Heart left ventricle (tissue), 16 donors: ENCODE measurements around the gene ARHGAP12. TPM values are rescaled to one million over a fixed set of nuclear protein-coding genes. Genes with fewer than 3 reads are reported as not detected.
A peak's percentile ranks its signal among the peaks of the same experiment; 100 is the strongest.

Experiments used
- ATAC-seq, 4 donors: fragments of 200-7000 bp; cut with Tn5 transposase; one replicate each; pipeline ENCODE4 v1.9.1; 2020 to 2022; ENCODE audit warnings: moderate library complexity in 4 of 4, mild to moderate bottlenecking in 3 of 4, moderate number of reproducible peaks in 1 of 4
- DNase-seq, 5 donors: peaks; one replicate each; pipeline ENCODE4 v3.0.0-alpha.2; 2020
- H3K27ac ChIP-seq, 12 donors: fragments of 200-600 bp; sonication (generic) in 4 of 12; one replicate each; pipeline versions ENCODE4 v1.5.0 to v1.8.0; 2016 to 2022; ENCODE audit warnings: mild to moderate bottlenecking in 2 of 12
- H3K27me3 ChIP-seq, 9 donors: fragments of 200-600 bp; sonication (generic) in 2 of 9; one replicate each; pipeline versions ENCODE4 v1.5.1 to v1.8.0; 2016 to 2022; ENCODE audit warnings: mild to moderate bottlenecking in 3 of 9
- H3K36me3 ChIP-seq, 9 donors: fragments of 200-600 bp; sonication (generic) in 2 of 9; one replicate each; pipeline versions ENCODE4 v1.5.0 to v1.8.0; 2018 to 2022; ENCODE audit warnings: mild to moderate bottlenecking in 2 of 9
- H3K4me1 ChIP-seq, 12 donors: fragments of 200-600 bp; sonication (generic) in 4 of 12; one replicate each; pipeline versions ENCODE4 v1.5.0 to v1.8.0; 2016 to 2022; ENCODE audit warnings: mild to moderate bottlenecking in 3 of 12
- H3K4me3 ChIP-seq, 12 donors: fragments of 200-600 bp; sonication (generic) in 4 of 12; one replicate each; pipeline versions ENCODE4 v1.5.0 to v1.8.0; 2017 to 2022; ENCODE audit warnings: mild to moderate bottlenecking in 9 of 12, moderate library complexity in 4 of 12
- H3K9me3 ChIP-seq, 12 donors: fragments of 200-600 bp; sonication (generic) in 4 of 12; one replicate each; pipeline versions ENCODE4 v1.5.0 to v1.8.0; 2016 to 2022; ENCODE audit warnings: mild to moderate bottlenecking in 1 of 12
- CTCF ChIP-seq, 12 donors: fragments of 200-600 bp; sonication (generic) in 4 of 12; IDR thresholded peaks; one replicate each; pipeline versions ENCODE4 v1.5.0 to v1.8.0; 2018 to 2022; ENCODE audit warnings: antibody characterized with exemption in 12 of 12, mild to moderate bottlenecking in 5 of 12
- POLR2A ChIP-seq, 2 donors: fragments of 450-650 bp; IDR thresholded peaks; one replicate each; pipeline ENCODE4 v1.6.1; 2017; ENCODE audit warnings: antibody characterized with exemption in 2 of 2, mild to moderate bottlenecking in 2 of 2, moderate library complexity in 2 of 2
- WGBS, 4 donors: extraction: QIAGEN DNeasy Blood & Tissue Kit in 2 of 4; methylation state at CpG; one replicate each; pipeline versions ENCODE4 v1.1.5 to v1.1.7; 2013 to 2018; 5-methylcytosine and 5-hydroxymethylcytosine counted together
- intact Hi-C, 10 donors: fragments of 100-400 bp; cut with DNase I; formaldehyde crosslinking; loops; one replicate each; pipeline versions ENCODE4 v1.11.1 to v1.14.2; 2022
- long read RNA-seq, 3 donors: library from polyadenylated mRNA; unstranded; transcript quantifications; one replicate each; pipeline ENCODE4 v2.0.0, GENCODE V29; 2020 to 2021
- polyA plus RNA-seq, 2 donors: library from polyadenylated mRNA; stranded (reverse); fragments of 200-250 nt; gene quantifications; one replicate each; pipeline ENCODE4 v1.2.3, GENCODE V29; 2013
- total RNA-seq, 9 donors: library from RNA; depleted of rRNA in 2 of 9; stranded (reverse); fragments of >200 nt in 2 of 9; fragmentation: NEBNext Ultra II Directional in 3 of 9; extraction: Animal tissue kit (Norgen Biotek cat#: 25700) in 3 of 9; gene quantifications; one replicate each; pipeline versions ENCODE4 v1.1.0 to v1.2.4, GENCODE V29; 2016 to 2023
- donor health status: ischemic (EF 13 %, LVEDD 7.1; RV severe dilation, severe dysfunction).
- donor health status: healthy with polysubstance abuse.
- donor health status: DM: no; HTN: yes; CAD: no.
- donor health status: DM: no; HTN: no; CAD: no.
- donor health status: ischemic (EF 25% LVEDD 6.9; RV normal size, moderate dysfunction).
- donor health status: ischemic (EF 25% LVEDD 5.7; RV mildly dilated, moderate dysfunction).
- donor health status: healthy.
- donor health status: DM: yes; HTN: yes; CAD: no.
- donor health status: ischemic (EF 35%, LVEDD 5.7; RV mildly dilated, moderate dysfunction).
- donor health status: nonischemic (EF 11% LVEDD 7.7; RV severe dilation, severe dysfunction).
- donor health status: DM: yes; HTN: yes; CAD: no.
- donor health status: PGD.
- donor health status: ischemic (EF 29% LVEDD 5.4; RV normal size, mild dysfunction).
- donor health status: nonischemic (EF 23%, LVEDD 6.1; RV moderate dilation, normal function).

The ARHGAP12 gene
- 10 to 100 TPM; 17.6 to 27.6 (median 21.2) TPM for total RNA-seq
- 10 to 100 TPM; 11.5 to 18.7 TPM for polyA plus RNA-seq
- long read RNA-seq, donor 1, full-length matches to known transcripts, result 5 of 15 reads
- long read RNA-seq, donor 1, partial matches to known transcripts, result 5 of 15 reads
- long read RNA-seq, donor 1, other reads (novel, unspliced or antisense), result 5 of 15 reads
- long read RNA-seq, donor 2, full-length matches to known transcripts, result 6 of 20 reads
- long read RNA-seq, donor 2, partial matches to known transcripts, result 13 of 20 reads
- long read RNA-seq, donor 2, other reads (novel, unspliced or antisense), result 1 of 20 reads
- long read RNA-seq, donor 3, full-length matches to known transcripts, result 1 of 8 reads
- long read RNA-seq, donor 3, partial matches to known transcripts, result 4 of 8 reads
- long read RNA-seq, donor 3, other reads (novel, unspliced or antisense), result 3 of 8 reads

- Histone ChIP-seq H3K4me1 (peaks cover 0 to 49% (median 28%) of the 10 kb centered on the region in 12 donors), H3K4me3 (peak within 1 kb of the TSS; percentile 66 to 97 (median 90)), H3K27ac (peak within 1 kb of the TSS; percentile 72 to 99 (median 96)), H3K9me3 (peaks cover 0 to under 1% (median 0%) of the 10 kb centered on the region in 12 donors), H3K27me3 (no peaks in the 10 kb centered on the region), H3K36me3 (no peaks in the 10 kb centered on the region)
- peak; percentile 88 to 97 (median 96) for ATAC-seq
- WGBS, 4 donors, result 0 to 1% (median 0%) methylated on average over 13 to 92 of the region's 92 CpGs
- DNase-seq, result peak; percentile 92 to 96 (median 93)
- TF ChIP-seq CTCF (IDR thresholded peaks at IDR 0.05), result peak in 2 of 12 donors; percentile 2 to 19
- TF ChIP-seq POLR2A (IDR thresholded peaks at IDR 0.05), result peak; percentile 78 to 95
- intact Hi-C loops, result loop anchor here in 7 of 10 donors (2.0 to 10.0 kb wide), 7 partner anchors 41 to 129 kb away; partner anchors contain the start of gene KIF5B (in 1 of the 7)
These were observed at the start of gene ARHGAP12 for GRCh38 chr10:31928549-31929260. Gene ARHGAP12 (minus strand): TSS chr10:31928831. CDS start chr10:31908855, 19,976 bp downstream.

GRCh38 chr10:31978156-31978483 lies 49.5 kb upstream of the ARHGAP12 start:
- no peak for ATAC-seq
- H3K4me1 ChIP-seq, result peaks cover 0 to 16% (median 0%) of the 10 kb centered on the region in 12 donors
- 71 to 76% (median 73%) methylated on average over 2 of the region's 2 CpGs for WGBS, 4 donors
- no peak for TF ChIP-seq POLR2A (IDR thresholded peaks at IDR 0.05)
- TF ChIP-seq CTCF (IDR thresholded peaks at IDR 0.05), result no peak
- H3K27me3 ChIP-seq, result peaks cover 0 to 5% (median 0%) of the 10 kb centered on the region in 9 donors
- no peaks in the 10 kb centered on the region for H3K9me3 ChIP-seq
- intact Hi-C loops, result no loop called here
- no peak overlapping the region for H3K4me3 ChIP-seq
- no peak for DNase-seq
- H3K36me3 ChIP-seq, result no peaks in the 10 kb centered on the region
- H3K27ac ChIP-seq, result no peak overlapping the region

- DNase-seq (no peak), ATAC-seq (peak in 3 of 4 donors; percentile 47 to 77 (median 72))
- Histone ChIP-seq H3K36me3 (no peaks in the 10 kb centered on the region), H3K27me3 (peaks cover 0 to 5% (median 0%) of the 10 kb centered on the region in 9 donors), H3K4me1 (peaks cover 0 to 16% (median 0%) of the 10 kb centered on the region in 12 donors), H3K9me3 (no peaks in the 10 kb centered on the region), H3K27ac (peak overlapping the region in 1 of 12 donors; percentile 64), H3K4me3 (no peak overlapping the region)
- TF ChIP-seq CTCF (IDR thresholded peaks at IDR 0.05) (no peak), POLR2A (IDR thresholded peaks at IDR 0.05) (no peak)
- intact Hi-C loops, result no loop called here
- WGBS, 4 donors, result 58 to 71% (median 66%) methylated on average over 5 of the region's 5 CpGs
These were observed 49.0 kb upstream of the ARHGAP12 start for GRCh38 chr10:31977440-31978155.
